OCI-LY7 (cell line): ENCODE results near the gene CFAP157. TPM values are rescaled to one million over a fixed set of nuclear protein-coding genes. Genes with fewer than 3 reads are reported as not detected.

Source experiments
- BruUV-seq: library from RNA; stranded (reverse); fragments of 400-500 nt; replicated peaks from 2 replicates; lab custom pipeline; 2021; lab: Mats Ljungman, UMichigan
- CTCF ChIA-PET: fragments of 300-600 bp; sonication (Branson Sonifier 250); formaldehyde crosslinking; loops from one replicate; lab custom pipeline; 2022; ENCODE audit warnings: antibody characterized with exemption; ENCODE audit not compliant: unreplicated experiment; lab: Charles Lee
- POLR2A ChIA-PET: fragments of 300-600 bp; sonication (Branson Sonifier 250); formaldehyde crosslinking; loops from one replicate; lab custom pipeline; 2022; ENCODE audit warnings: antibody characterized with exemption; lab: Charles Lee
- DNase-seq: peaks from one replicate; pipeline ENCODE4 v3.0.0-alpha.2; 2015; ENCODE audit warnings: low spot score
- H2AFZ ChIP-seq: fragments of 200-600 bp; sonication (generic), shearing (Covaris generic); 2 replicates; pipeline ENCODE4 v1.6.1; 2014; ENCODE audit warnings: mild to moderate bottlenecking, antibody characterized with exemption, low read length, moderate library complexity
- H3K27ac ChIP-seq: fragments of 200-600 bp; sonication (generic); 2 replicates; pipeline ENCODE4 v1.5.1; 2014; ENCODE audit warnings: mixed run types, low read depth, mild to moderate bottlenecking, moderate library complexity, low read length, inconsistent platforms; ENCODE audit not compliant: poor library complexity, severe bottlenecking
- H3K36me3 ChIP-seq: fragments of 200-600 bp; sonication (generic); 2 replicates; pipeline ENCODE4 v1.6.1; 2014; ENCODE audit warnings: mild to moderate bottlenecking, antibody characterized with exemption, low read length, moderate library complexity, mixed read lengths; ENCODE audit not compliant: insufficient read depth
- H3K4me1 ChIP-seq: fragments of 200-600 bp; sonication (generic); 2 replicates; pipeline ENCODE4 v1.5.1; 2014; ENCODE audit warnings: mild to moderate bottlenecking, low read length; ENCODE audit not compliant: insufficient read depth, poor library complexity, severe bottlenecking
- H3K4me2 ChIP-seq: fragments of 200-600 bp; sonication (generic); 2 replicates; pipeline ENCODE4 v1.6.1; 2014; ENCODE audit warnings: mild to moderate bottlenecking, low read length
- H3K4me3 ChIP-seq: fragments of 200-600 bp; sonication (generic); 2 replicates; pipeline ENCODE4 v1.5.1; 2014; ENCODE audit warnings: mild to moderate bottlenecking, low read depth, low read length; ENCODE audit not compliant: poor library complexity, severe bottlenecking
- H3K79me2 ChIP-seq: fragments of 200-600 bp; sonication (generic); 2 replicates; pipeline ENCODE4 v1.6.1; 2016; ENCODE audit warnings: low read depth, mild to moderate bottlenecking, low read length, moderate library complexity, mixed read lengths; ENCODE audit not compliant: insufficient read depth
- H3K9me2 ChIP-seq: fragments of 200-600 bp; sonication (generic); 2 replicates; pipeline ENCODE4 v1.6.1; 2016; ENCODE audit warnings: mild to moderate bottlenecking, low read length, mixed read lengths; ENCODE audit not compliant: insufficient read depth
- H3K9me3 ChIP-seq: fragments of 200-600 bp; sonication (generic); 2 replicates; pipeline ENCODE4 v1.6.1; 2014; ENCODE audit warnings: mild to moderate bottlenecking, mixed run types, low read length, mixed read lengths
- H4K20me1 ChIP-seq: fragments of 200-600 bp; sonication (generic); 2 replicates; pipeline ENCODE4 v1.6.1; 2014; ENCODE audit warnings: mild to moderate bottlenecking, antibody characterized with exemption, low read length, moderate library complexity, mixed read lengths; ENCODE audit not compliant: insufficient read depth
- EZH2phosphoT487 ChIP-seq: fragments of 200-600 bp; sonication (generic); IDR thresholded peaks from 2 replicates; pipeline ENCODE4 v1.6.1; 2018; ENCODE audit warnings: low read depth, borderline replicate concordance, mild to moderate bottlenecking, mixed run types, antibody characterized with exemption, low read length, moderate library complexity, mixed read lengths
- intact Hi-C: fragments of 100-400 bp; cut with micrococcal nuclease; formaldehyde crosslinking; loops from one replicate; pipeline ENCODE4 v1.10.0; 2022; ENCODE audit not compliant: unreplicated experiment
- total RNA-seq, 2 experiments: library from RNA; depleted of rRNA in 1 of 2; stranded (reverse); fragments of >200 nt in 1 of 2; shearing (Covaris generic) in 1 of 2; gene quantifications; 2 replicates each; pipeline ENCODE4 v1.2.3, GENCODE V29; 2014 to 2022
- TF ChIP-seq, protein P1 (sequence below): fragments of 200-600 bp; sonication (generic); conservative IDR thresholded peaks from 2 replicates; pipeline ENCODE4 v1.5.1; 2014; ENCODE audit warnings: mild to moderate bottlenecking, antibody characterized with exemption, low read length, moderate library complexity, mixed read lengths

Gene CFAP157
- total RNA-seq, 2 experiments from 2014 or later: 0.13 to 0.22 TPM

DNA sequence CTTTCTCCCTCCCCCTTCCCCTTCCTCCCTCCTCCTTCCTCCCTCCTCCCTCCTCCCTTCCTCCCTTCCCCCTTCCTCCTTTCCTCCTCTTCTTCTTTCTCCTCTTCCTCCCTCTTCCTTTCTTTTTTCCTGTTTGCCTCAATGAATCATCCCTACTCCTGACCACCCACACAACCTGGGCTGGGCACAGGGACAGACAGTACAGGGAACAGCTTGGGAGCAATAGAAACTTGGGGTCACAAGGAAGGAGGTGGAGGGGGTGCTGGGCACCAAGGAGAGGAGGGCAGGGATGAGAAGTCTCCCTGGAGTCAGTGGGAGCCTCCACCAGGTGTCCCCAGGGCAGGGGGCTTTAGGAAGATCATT, 14.1 kb downstream of the CFAP157 start:
- no peaks in the 10 kb centered on the region for H4K20me1 ChIP-seq
- H2AFZ ChIP-seq: no peak overlapping the region
- H3K27ac ChIP-seq: no peak overlapping the region
- DNase-seq: no peak
- POLR2A ChIA-PET: no interaction called here
- H3K4me2 ChIP-seq: no peak overlapping the region
- BruUV-seq: no TSS peak
- no peaks in the 10 kb centered on the region for H3K9me2 ChIP-seq
- intact Hi-C loops: no loop called here
- H3K4me3 ChIP-seq: no peak overlapping the region
- no peaks in the 10 kb centered on the region for H3K36me3 ChIP-seq
- CTCF ChIA-PET: no interaction called here
- no peaks in the 10 kb centered on the region for H3K79me2 ChIP-seq
- peaks cover 16% of the 10 kb centered on the region for H3K4me1 ChIP-seq
- TF ChIP-seq, protein P1, sequence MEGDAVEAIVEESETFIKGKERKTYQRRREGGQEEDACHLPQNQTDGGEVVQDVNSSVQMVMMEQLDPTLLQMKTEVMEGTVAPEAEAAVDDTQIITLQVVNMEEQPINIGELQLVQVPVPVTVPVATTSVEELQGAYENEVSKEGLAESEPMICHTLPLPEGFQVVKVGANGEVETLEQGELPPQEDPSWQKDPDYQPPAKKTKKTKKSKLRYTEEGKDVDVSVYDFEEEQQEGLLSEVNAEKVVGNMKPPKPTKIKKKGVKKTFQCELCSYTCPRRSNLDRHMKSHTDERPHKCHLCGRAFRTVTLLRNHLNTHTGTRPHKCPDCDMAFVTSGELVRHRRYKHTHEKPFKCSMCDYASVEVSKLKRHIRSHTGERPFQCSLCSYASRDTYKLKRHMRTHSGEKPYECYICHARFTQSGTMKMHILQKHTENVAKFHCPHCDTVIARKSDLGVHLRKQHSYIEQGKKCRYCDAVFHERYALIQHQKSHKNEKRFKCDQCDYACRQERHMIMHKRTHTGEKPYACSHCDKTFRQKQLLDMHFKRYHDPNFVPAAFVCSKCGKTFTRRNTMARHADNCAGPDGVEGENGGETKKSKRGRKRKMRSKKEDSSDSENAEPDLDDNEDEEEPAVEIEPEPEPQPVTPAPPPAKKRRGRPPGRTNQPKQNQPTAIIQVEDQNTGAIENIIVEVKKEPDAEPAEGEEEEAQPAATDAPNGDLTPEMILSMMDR: no peak
- no peak for TF ChIP-seq EZH2phosphoT487
- no peaks in the 10 kb centered on the region for H3K9me3 ChIP-seq

DNA sequence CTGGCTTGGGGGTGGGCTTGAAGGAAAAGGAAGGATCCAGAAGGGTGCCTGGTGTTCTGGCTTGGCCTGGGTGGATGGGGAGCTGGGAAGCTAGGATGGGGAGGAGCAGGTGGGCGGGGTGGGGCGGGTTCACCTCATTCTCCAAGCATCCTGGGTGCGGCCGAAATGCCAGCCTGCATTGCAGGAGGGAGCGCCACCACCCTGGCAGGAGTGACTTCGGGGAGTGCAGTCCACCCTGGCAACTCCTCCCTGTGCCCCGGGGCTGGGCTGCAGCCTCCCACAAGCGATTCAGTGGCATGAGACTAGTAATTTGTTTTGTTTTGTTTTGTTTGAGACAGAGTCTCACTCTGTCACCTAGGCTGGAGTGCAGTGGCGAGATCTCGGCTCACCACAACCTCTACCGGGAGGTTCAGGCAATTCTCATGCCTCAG, 14.6 kb downstream of the CFAP157 start:
- H3K79me2 ChIP-seq: no peaks in the 10 kb centered on the region
- no peak overlapping the region for H3K27ac ChIP-seq
- no peak overlapping the region for H3K4me3 ChIP-seq
- POLR2A ChIA-PET: interaction anchor here (0.6 kb wide), 1 partner anchor 133 kb away, joined by 3 read pairs; no protein-coding TSS in a partner anchor
- intact Hi-C loops: no loop called here
- H4K20me1 ChIP-seq: no peaks in the 10 kb centered on the region
- H3K4me1 ChIP-seq: peaks cover 11% of the 10 kb centered on the region
- H3K9me2 ChIP-seq: no peaks in the 10 kb centered on the region
- H3K4me2 ChIP-seq: no peak overlapping the region
- TF ChIP-seq EZH2phosphoT487: no peak
- TF ChIP-seq, protein P1: no peak
- BruUV-seq: no TSS peak
- H2AFZ ChIP-seq: no peak overlapping the region
- no peaks in the 10 kb centered on the region for H3K36me3 ChIP-seq
- CTCF ChIA-PET: no interaction called here
- no peak for DNase-seq
- no peaks in the 10 kb centered on the region for H3K9me3 ChIP-seq

DNA sequence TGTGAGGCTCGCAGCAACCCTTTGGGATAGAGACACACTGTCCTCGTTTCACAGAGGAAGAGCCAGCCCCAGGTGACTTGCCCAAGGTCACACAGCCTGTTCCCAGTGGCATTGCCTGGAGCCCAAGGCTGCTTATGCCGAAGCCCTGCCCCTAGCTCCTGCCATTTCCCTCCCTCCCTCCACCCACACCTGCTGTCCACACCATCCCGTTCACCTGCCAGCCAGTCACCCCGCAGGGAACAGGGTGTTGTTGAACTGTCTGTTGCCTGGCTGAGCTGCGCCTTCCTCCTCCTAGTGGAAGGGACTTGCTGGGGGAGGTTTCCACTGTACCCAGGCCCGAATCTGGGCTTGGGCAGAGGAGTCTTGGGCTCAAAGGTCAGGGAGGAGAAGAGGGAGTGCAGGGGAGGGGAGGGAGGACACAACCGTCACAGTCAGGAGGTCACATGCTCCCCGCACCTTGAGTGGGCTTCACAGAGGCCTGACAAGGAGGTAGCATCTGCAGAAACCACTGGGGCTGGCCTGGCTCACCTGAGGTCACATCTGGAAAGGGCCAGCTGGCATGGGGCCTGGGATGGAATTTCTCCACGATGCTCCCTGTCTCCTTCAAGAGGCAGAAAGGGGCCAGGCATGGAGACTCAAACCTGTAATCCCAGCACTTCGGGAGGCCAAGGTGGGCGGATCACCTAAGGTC, 15.4 kb downstream of the CFAP157 start:
- no peaks in the 10 kb centered on the region for H3K79me2 ChIP-seq
- ChIA-PET CTCF (no interaction called here), POLR2A (interaction anchor here (1.4 kb wide), 1 partner anchor 13 kb away, joined by 3 read pairs; no protein-coding TSS in a partner anchor)
- H3K4me3 ChIP-seq: no peak overlapping the region
- DNase-seq: no peak
- H3K9me2 ChIP-seq: no peaks in the 10 kb centered on the region
- TF ChIP-seq, protein P1: no peak
- no peak for TF ChIP-seq EZH2phosphoT487
- H4K20me1 ChIP-seq: no peaks in the 10 kb centered on the region
- H3K9me3 ChIP-seq: no peaks in the 10 kb centered on the region
- intact Hi-C loops: no loop called here
- peaks cover 11% of the 10 kb centered on the region for H3K4me1 ChIP-seq
- no TSS peak for BruUV-seq
- H3K4me2 ChIP-seq: no peak overlapping the region
- H3K27ac ChIP-seq: no peak overlapping the region
- no peaks in the 10 kb centered on the region for H3K36me3 ChIP-seq
- no peak overlapping the region for H2AFZ ChIP-seq
